HG02938 (cell line): Measurements from ENCODE around the gene TRMU.

Experiments
- ATAC-seq: cut with Tn5 transposase; IDR thresholded peaks from one replicate; pipeline ENCODE4 v1.9.1; 2021; ENCODE audit warnings: mild to moderate bottlenecking, moderate library complexity; ENCODE audit not compliant: unreplicated experiment

Gene TRMU

GRCh38 chr22:46355369-46355995, 20.0 kb downstream of the TRMU start:
- ATAC-seq = no peak

DNA sequence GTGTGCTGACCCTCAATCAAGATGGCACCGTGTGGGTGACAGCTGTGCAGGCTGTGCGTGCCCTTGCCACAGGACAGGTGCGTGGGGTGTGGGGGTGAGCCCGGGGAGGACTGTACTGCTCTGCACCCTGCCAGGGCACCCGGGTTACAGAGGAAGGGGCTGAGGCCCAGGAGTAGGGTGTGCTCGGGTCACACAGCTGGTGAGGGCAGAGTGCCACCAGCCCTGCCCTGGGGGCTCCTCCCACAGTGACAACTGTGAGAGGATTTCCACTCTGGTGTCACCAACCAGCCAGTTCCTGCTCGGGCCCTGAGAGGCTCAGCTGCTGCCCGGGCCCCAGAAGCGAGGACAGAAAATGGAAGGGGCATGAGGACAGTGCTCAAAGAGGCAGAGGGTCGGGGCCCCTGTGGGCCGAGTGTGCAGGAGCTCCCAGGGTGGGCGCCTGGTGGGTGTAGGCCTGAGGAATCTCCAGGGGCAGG, 20.5 kb downstream of the TRMU start:
- no peak for ATAC-seq

DNA sequence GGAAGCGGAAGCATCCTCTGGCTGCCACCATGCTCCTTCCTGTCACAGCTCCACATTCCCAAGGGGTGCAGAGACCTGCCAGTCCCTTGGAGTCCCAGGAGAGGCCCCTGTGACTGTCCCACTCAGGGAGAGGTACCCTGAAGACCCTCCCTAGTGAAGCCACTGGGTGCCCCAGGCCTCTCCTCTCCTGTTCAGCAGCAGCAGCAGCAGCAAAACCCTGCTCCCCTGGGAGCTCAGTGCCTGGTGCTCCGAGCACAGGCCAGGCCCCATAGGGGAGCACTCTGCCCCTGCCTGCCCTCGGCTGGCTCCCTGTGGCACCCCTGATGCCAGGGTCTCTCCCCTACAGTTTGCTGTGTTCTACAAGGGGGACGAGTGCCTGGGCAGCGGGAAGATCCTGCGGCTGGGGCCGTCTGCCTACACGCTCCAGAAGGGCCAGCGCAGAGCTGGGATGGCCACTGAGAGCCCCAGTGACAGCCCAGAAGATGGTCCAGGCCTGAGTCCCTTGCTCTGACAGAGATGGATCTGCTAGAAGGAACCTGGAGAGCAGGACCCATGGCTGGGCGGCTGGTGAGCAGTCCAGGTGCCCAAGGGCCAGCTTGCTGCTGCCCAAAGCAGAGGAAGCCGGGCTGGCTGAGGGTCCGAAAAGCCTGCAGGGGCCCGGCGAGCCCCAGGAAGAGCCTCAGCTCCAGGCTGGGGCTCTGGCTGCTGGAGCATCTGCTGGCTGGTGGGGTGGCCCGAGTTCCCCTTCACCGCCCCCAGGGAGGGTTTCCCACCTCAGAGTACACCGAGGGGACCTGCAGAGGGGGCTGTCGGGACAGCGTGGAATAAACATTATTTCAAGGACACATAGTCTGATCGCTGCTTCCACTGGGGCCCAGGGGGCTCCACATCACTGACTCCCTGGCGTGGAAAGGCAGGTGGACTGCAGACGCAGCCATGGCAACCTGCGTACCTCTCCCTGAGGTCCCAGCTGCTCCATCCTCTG, 21.3 kb downstream of the TRMU start:
- no peak for ATAC-seq

- ATAC-seq = no peak
Measured at GRCh38 chr22:46357711-46358520, 22.4 kb downstream of the TRMU start.

GRCh38 chr22:46358766-46359165, 23.3 kb downstream of the TRMU start:
- ATAC-seq = no peak

DNA sequence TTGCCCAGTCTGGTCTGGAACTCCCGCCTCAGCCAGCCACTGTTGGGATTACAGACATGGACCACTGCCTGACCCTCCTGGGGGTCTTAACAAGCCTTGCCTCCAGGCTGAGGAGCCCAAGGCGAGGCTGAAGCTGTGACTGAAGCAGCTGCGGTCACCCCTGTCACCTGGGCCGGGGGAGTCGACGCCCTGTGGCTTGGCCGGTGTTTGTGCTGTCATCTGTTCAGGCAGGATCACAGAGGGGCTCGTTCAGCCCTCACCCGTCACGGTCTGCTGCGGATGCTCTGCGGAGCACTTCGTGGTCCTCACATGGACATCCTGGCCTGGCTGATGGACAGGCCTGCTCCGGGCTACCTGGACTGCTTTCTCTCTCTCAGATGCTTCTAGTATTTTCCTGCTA, 23.8 kb downstream of the TRMU start:
- no peak for ATAC-seq

DNA sequence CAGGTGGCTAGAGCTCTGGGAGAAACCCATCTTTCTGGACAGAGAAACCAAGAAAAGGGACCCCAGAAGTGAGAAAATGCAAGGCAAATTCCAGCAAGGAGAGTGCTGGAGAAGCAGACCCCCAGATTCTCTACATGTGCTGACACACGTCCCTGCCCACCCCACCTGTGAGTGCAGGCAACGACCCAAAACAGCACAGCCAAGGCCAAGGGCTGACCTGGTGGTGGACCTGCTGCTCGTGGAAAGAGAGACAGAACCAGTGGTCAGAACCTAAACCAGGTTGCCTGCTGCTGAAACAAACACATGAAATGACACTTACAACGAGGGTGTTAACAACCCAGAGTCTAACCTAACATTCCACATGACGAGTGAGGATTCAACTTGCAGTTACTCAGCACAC, 24.6 kb downstream of the TRMU start:
- ATAC-seq = no peak

DNA sequence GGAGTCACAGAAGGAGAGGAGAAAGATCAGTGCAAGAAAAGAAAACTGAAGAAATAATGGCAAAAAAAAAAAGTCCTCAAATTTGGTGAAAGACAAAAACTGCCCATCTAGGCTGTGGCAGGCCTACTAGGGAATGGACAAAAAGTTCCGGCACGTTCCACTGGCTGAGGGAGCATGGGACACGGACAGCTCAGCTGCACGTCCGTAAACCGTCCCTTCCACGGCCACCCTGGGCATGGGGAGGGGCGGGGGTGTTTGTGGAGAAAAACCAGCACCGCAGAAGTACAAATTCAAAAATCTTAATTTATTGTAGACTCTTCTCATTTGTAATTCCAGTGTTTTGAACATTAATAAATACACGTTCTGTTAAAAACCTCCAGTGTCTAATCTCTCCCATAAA, 25.4 kb downstream of the TRMU start:
- ATAC-seq = no peak

GRCh38 chr22:46361826-46362202, 26.3 kb downstream of the TRMU start:
- ATAC-seq = no peak

DNA sequence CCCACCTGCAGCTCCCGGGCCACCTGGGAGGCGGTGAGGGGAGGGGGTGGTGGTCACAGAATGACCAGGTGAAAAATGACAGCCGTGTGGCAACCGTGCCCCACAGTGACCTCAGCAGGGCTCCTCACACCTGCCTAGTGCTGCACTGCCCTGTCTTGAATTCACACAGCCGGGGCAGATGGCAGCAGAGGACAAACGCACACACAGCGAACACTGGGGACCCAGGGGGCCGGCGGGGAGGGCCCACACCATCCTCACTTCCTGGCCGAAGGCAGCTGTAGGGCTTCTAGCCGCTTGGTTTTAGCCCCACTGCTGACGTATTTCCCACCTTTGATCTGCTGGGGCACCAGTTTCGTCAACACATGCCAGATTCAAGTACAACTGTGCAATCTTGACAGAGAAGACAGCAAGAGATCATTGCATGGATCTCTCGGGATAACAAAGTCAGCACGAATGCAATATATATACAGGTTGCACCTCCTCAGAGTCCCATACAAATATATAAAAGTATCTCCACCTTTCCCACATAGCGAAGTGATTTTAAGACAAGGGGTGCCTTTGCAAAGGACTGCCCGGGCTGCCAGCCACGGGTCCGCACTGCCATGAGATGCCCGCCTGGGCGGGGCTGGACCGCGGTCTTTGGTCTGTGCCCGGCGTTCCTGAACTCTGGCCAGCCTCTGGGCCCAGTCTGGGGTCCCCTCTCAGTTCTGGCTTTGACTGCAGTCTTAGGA, 26.9 kb downstream of the TRMU start:
- no peak for ATAC-seq

- ATAC-seq = no peak
Measured at GRCh38 chr22:46362934-46363515, 27.5 kb downstream of the TRMU start.

- ATAC-seq = no peak
Measured at GRCh38 chr22:46363611-46364321, 28.3 kb downstream of the TRMU start.

DNA sequence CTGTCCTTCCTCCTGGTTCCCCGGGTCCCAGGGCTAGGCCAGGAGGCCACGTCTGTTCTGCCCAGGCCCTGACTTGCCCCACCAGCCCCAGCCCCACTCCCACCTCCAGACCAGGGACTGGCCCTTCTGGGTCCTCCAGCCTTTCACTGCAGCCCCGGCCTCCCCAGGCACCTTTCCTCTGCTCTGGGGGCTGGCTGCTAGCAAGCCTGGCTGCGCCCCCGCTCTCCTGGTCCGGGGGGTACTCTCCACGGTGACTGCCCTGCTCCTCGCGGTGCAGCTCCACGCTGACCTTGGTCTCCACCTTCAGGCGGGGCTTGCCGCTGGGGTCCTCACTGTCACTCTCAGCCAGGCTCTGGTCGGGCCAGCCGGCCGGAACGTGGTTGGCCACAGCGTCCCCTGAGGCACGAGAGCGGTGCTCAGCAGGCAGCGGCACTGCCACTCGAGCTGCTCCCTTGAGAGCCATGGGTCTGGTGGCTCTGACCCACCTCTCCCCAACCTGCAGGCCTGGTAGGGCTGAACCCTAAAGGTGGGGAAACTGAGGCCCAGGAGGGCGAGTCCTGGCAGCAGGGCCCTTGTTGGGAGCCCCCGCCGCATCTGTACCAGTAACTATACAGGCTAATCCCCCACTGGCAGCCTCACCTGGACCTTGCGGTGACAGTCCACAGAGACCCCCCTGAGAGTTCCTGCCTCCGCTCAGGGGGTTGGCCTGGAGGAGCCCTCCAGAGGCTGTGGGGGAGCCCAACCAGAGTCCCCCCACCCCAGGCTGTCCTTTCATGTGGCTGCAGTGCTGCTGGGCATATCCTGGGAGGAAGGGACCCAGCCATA, 29.0 kb downstream of the TRMU start:
- ATAC-seq = no peak

DNA sequence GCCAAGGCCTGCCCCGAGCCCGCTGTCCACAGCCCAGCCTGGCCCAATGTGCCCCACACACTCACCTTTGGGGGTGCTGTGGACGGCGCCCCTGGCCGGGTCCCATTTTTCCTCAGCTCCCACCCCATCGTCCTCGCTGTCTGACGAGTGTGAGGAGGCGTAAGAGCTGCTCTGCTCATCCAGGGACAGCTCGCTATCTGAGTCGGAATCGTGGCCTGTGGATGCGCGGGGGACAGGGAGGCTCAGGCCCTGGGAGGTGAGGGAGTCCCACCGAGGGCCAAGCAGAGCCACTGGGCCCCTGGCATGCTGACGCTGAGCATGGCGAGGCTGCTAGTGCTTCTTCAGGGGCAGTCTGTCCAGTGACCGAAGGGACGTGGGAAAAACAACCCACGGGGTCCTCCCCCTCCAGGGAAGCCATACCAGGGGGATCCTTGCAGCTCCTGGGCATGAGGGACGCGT, 29.7 kb downstream of the TRMU start:
- ATAC-seq = no peak

DNA sequence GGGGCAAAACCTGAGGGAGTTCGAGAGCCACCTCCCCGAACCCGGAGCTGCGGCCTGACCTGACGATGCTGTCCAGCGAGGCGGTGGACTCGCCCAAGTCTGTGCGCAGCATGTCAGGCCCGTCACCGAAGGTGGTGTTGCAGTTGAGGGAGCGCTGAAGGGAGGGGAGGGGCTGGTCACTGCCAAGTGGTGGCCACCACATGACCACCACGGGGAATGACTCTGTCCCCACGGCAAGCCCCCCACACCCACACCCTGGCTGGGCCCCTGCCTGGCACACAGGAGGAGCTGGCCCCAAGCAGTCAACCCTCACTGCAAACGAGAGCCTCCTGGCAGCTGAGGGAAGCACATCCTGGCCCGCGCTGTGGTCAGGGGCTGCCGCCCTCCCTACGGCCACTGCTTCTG, 30.8 kb downstream of the TRMU start:
- ATAC-seq = no peak

DNA sequence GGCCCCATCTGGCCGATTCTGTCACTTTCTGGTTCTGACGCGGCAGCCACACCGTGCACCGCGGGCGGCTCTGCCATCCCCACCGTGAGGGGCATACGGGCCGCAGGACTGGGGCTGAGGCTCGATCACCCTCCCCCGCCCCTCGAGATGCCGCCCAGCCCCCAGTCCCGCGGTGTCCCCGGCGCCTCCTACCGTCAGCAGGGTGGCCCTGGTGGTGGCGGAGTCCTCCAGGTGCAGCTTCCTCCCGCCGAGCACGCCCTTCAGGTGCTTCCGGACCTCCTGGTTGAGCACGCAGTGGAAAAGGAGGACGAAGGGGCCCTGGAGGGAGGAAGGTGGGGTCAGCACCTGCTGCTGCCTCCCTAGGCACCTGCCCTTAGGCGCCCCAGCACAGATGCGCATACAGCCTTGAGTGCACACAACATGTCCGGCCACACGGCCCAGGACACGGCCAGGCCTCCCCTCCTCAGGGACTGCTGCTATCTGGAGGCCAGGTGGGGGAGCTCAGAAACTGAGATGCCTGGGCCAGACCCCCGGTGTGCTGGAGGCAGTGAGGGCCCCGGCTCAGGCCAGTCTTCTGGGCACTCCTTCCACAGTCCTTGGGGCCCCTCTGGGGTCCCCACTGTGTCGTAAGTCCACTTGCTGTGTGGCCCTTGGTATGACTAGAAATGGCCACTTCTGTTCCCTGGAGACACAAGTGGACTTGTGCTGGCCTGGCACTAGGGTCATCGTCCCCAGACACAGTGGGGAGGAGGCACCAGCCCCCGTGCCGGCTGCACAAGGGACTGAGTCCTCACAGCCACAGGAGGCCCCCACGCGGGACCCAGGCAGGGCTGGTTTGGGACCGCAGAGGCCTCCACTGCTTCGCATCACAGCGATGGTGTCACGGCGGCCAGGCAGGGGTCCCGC, 31.5 kb downstream of the TRMU start:
- ATAC-seq = no peak

GRCh38 chr22:46367707-46368191, 32.2 kb downstream of the TRMU start:
- ATAC-seq = no peak
